IMR-90 (cell line): Measurements from ENCODE around the gene NME7. TPM values are rescaled to one million over a fixed set of nuclear protein-coding genes. Genes with fewer than 3 reads are reported as not detected.

Source experiments
- ATAC-seq: fragments of 200-7000 bp; cut with Tn5 transposase; 2 replicates; pipeline ENCODE4 v1.9.1; 2020; ENCODE audit warnings: low read depth, mild to moderate bottlenecking, moderate library complexity
- BruUV-seq: library from RNA; stranded (reverse); fragments of 400-500 nt; replicated peaks from 2 replicates; lab custom pipeline; 2021; lab: Mats Ljungman, UMichigan
- CTCF ChIA-PET: fragments of 300-600 bp; formaldehyde crosslinking; extraction: SDS; loops from one replicate; lab custom pipeline; 2021; ENCODE audit warnings: antibody characterized with exemption; lab: Yijun Ruan, JAX
- POLR2A ChIA-PET: fragments of 300-600 bp; sonication (Branson Sonifier 250); formaldehyde crosslinking; loops from one replicate; lab custom pipeline; 2022; ENCODE audit warnings: antibody characterized with exemption; ENCODE audit not compliant: unreplicated experiment; lab: Charles Lee
- DNase-seq: peaks from one replicate; pipeline ENCODE4 v3.0.0; 2013
- H2AFZ ChIP-seq: replicated peaks from 2 replicates; pipeline ENCODE3; 2013; ENCODE audit warnings: low read length, mild to moderate bottlenecking; ENCODE audit not compliant: poor library complexity
- H2AK5ac ChIP-seq: 2 replicates; pipeline ENCODE4 v1.6.1; 2013; ENCODE audit warnings: low read depth, low read length, inconsistent platforms
- H2AK9ac ChIP-seq: replicated peaks from 2 replicates; pipeline ENCODE3; 2013; ENCODE audit warnings: mild to moderate bottlenecking, low read depth, low read length, moderate library complexity; ENCODE audit not compliant: poor library complexity
- H2BK120ac ChIP-seq: 2 replicates; pipeline ENCODE4 v1.6.1; 2013; ENCODE audit warnings: low read depth, low read length, inconsistent platforms
- H2BK15ac ChIP-seq: 3 replicates; pipeline ENCODE4 v1.6.1; 2013; ENCODE audit warnings: low read depth, low read length, inconsistent platforms
- H2BK20ac ChIP-seq: 2 replicates; pipeline ENCODE4 v1.6.1; 2013; ENCODE audit warnings: low read depth, mild to moderate bottlenecking, inconsistent platforms, low read length, moderate library complexity
- H2BK5ac ChIP-seq: 2 replicates; pipeline ENCODE4 v1.6.1; 2013; ENCODE audit warnings: mild to moderate bottlenecking, low read depth, low read length, inconsistent platforms; ENCODE audit not compliant: poor library complexity, severe bottlenecking
- H3K14ac ChIP-seq: replicated peaks from 2 replicates; pipeline ENCODE4 v1.6.1; 2013; ENCODE audit warnings: low read depth, low read length, inconsistent platforms
- H3K18ac ChIP-seq: 2 replicates; pipeline ENCODE4 v1.6.1; 2013; ENCODE audit warnings: low read depth, low read length, control low read depth
- H3K23ac ChIP-seq: 2 replicates; pipeline ENCODE4 v1.6.1; 2013; ENCODE audit warnings: low read depth, low read length, inconsistent platforms
- H3K27ac ChIP-seq: 2 replicates; pipeline ENCODE4 v1.5.1; 2013; ENCODE audit warnings: mild to moderate bottlenecking, control low read depth, low read length; ENCODE audit not compliant: insufficient read depth
- H3K27me3 ChIP-seq: 2 replicates; pipeline ENCODE4 v1.6.1; 2013; ENCODE audit warnings: low read length; ENCODE audit not compliant: control insufficient read depth, insufficient read depth
- H3K36me3 ChIP-seq: 2 replicates; pipeline ENCODE4 v1.6.1; 2013; ENCODE audit warnings: low read length, mixed read lengths; ENCODE audit not compliant: control insufficient read depth, insufficient read depth
- H3K4ac ChIP-seq: 2 replicates; pipeline ENCODE4 v1.6.1; 2013; ENCODE audit warnings: low read depth, low read length, inconsistent platforms
- H3K4me1 ChIP-seq: 2 replicates; pipeline ENCODE4 v1.6.1; 2013; ENCODE audit warnings: low read length, mixed read lengths; ENCODE audit not compliant: control insufficient read depth, insufficient read depth
- H3K4me2 ChIP-seq: 2 replicates; pipeline ENCODE4 v1.6.1; 2013; ENCODE audit warnings: low read depth, mild to moderate bottlenecking, control low read depth, low read length, moderate library complexity
- H3K4me3 ChIP-seq: 2 replicates; pipeline ENCODE4 v1.5.1; 2013; ENCODE audit warnings: low read depth, mild to moderate bottlenecking, control low read depth, low read length, moderate library complexity; ENCODE audit not compliant: insufficient read depth
- H3K56ac ChIP-seq: 2 replicates; pipeline ENCODE4 v1.6.1; 2013; ENCODE audit warnings: low read length, inconsistent platforms; ENCODE audit not compliant: insufficient read depth; ENCODE audit errors: extremely low read depth
- H3K79me1 ChIP-seq, 2 experiments: 2 replicates each; pipeline ENCODE4 v1.6.1; 2013; ENCODE audit warnings: low read length in 2 of 2, inconsistent platforms in 1 of 2, low read depth in 1 of 2
- H3K9ac ChIP-seq: 2 replicates; pipeline ENCODE4 v1.6.1; 2013; ENCODE audit warnings: low read depth, low read length, control low read depth
- H3K9me1 ChIP-seq: 2 replicates; pipeline ENCODE4 v1.6.1; 2013; ENCODE audit warnings: low read length, inconsistent platforms; ENCODE audit not compliant: insufficient read depth
- H3K9me3 ChIP-seq: 2 replicates; pipeline ENCODE4 v1.6.1; 2013; ENCODE audit warnings: low read length; ENCODE audit not compliant: control insufficient read depth, insufficient read depth
- H4K20me1 ChIP-seq: 2 replicates; pipeline ENCODE4 v1.6.1; 2013; ENCODE audit warnings: low read length, inconsistent platforms; ENCODE audit not compliant: insufficient read depth
- H4K5ac ChIP-seq: 2 replicates; pipeline ENCODE4 v1.6.1; 2013; ENCODE audit warnings: mild to moderate bottlenecking, low read depth, low read length, control low read depth
- H4K8ac ChIP-seq, 2 experiments: 2 replicates each; pipeline ENCODE4 v1.6.1; 2013; ENCODE audit warnings: low read depth in 2 of 2, low read length in 2 of 2, control low read depth in 1 of 2, inconsistent platforms in 1 of 2
- H4K91ac ChIP-seq: 2 replicates; pipeline ENCODE4 v1.6.1; 2013; ENCODE audit warnings: low read depth, low read length, inconsistent platforms; ENCODE audit not compliant: insufficient read depth
- BHLHE40 ChIP-seq: fragments of 150-350 bp; IDR thresholded peaks from 2 replicates; pipeline ENCODE4 v1.6.1; 2016; ENCODE audit warnings: mild to moderate bottlenecking, low read depth, low read length
- CEBPB ChIP-seq: IDR thresholded peaks from 2 replicates; pipeline ENCODE4 v1.6.1; 2012; ENCODE audit warnings: low read depth, low read length, improper control_type of control experiment
- CHD1 ChIP-seq: IDR thresholded peaks from 2 replicates; pipeline ENCODE4 v1.6.1; 2012; ENCODE audit warnings: low read depth, low read length, improper control_type of control experiment
- FOS ChIP-seq: fragments of 150-350 bp; IDR thresholded peaks from 2 replicates; pipeline ENCODE4 v1.6.1; 2016; ENCODE audit warnings: low read depth, low read length
- MAFK ChIP-seq: IDR thresholded peaks from 2 replicates; pipeline ENCODE4 v1.6.1; 2012; ENCODE audit warnings: low read depth, low read length, improper control_type of control experiment
- MAZ ChIP-seq: IDR thresholded peaks from 2 replicates; pipeline ENCODE4 v1.6.1; 2012; ENCODE audit warnings: low read depth, mild to moderate bottlenecking, low read length, improper control_type of control experiment, moderate library complexity, borderline replicate concordance
- MXI1 ChIP-seq: IDR thresholded peaks from 2 replicates; pipeline ENCODE4 v1.6.1; 2012; ENCODE audit warnings: low read depth, mild to moderate bottlenecking, low read length, moderate library complexity, borderline replicate concordance
- NFE2L2 ChIP-seq: fragments of 150-350 bp; IDR thresholded peaks from 2 replicates; pipeline ENCODE4 v1.6.1; 2016; ENCODE audit warnings: low read depth, mild to moderate bottlenecking, low read length
- POLR2A ChIP-seq: IDR thresholded peaks from 2 replicates; pipeline ENCODE4 v1.6.1; 2012; ENCODE audit warnings: mild to moderate bottlenecking, low read depth, low read length
- RAD21 ChIP-seq: IDR thresholded peaks from 2 replicates; pipeline ENCODE4 v1.6.1; 2012; ENCODE audit warnings: low read length, improper control_type of control experiment
- RCOR1 ChIP-seq: IDR thresholded peaks from 2 replicates; pipeline ENCODE4 v1.6.1; 2012; ENCODE audit warnings: mild to moderate bottlenecking, low read length, improper control_type of control experiment; ENCODE audit not compliant: insufficient replicate concordance
- RFX5 ChIP-seq: IDR thresholded peaks from 2 replicates; pipeline ENCODE4 v1.8.0; 2012; ENCODE audit warnings: low read depth, mild to moderate bottlenecking, low read length, moderate library complexity
- SMC3 ChIP-seq: fragments of 150-350 bp; IDR thresholded peaks from 2 replicates; pipeline ENCODE4 v1.6.1; 2016; ENCODE audit warnings: low read depth, mild to moderate bottlenecking, antibody characterized with exemption, low read length, moderate library complexity
- WGBS, 2 experiments: methylation state at CpG; one replicate each; pipeline versions ENCODE4 v1.1.5 to v1.1.7; 2013; ENCODE audit warnings: missing lambda C conversion rate in 2 of 2; ENCODE audit not compliant: insufficient read length in 1 of 2; ENCODE audit errors: extremely low coverage in 2 of 2; 5-methylcytosine and 5-hydroxymethylcytosine counted together
- dilution Hi-C: fragments of 300-500 bp; cut with HindIII; formaldehyde crosslinking; loops from one replicate; pipeline ENCODE4 v1.14.3; 2018; ENCODE audit warnings: low sequenced_read_pairs; ENCODE audit not compliant: unreplicated experiment
- in situ Hi-C: fragments of 300-500 bp; cut with MboI; formaldehyde crosslinking; loops from 3 replicates; pipeline ENCODE4 v1.14.3; 2019; ENCODE audit warnings: low sequenced_read_pairs, inconsistent platforms, mixed read lengths
- intact Hi-C: fragments of 100-400 bp; cut with micrococcal nuclease; formaldehyde crosslinking; loops from 2 replicates; pipeline ENCODE4 v1.10.0; 2022
- polyA plus RNA-seq, 3 experiments: library from polyadenylated mRNA; depleted of rRNA; stranded (reverse); fragments of >200 nt; gene quantifications; 2 replicates each; pipeline ENCODE4 v1.2.3, GENCODE V29; 2012; ENCODE audit warnings: low replicate concordance in 1 of 3
- total RNA-seq: library from RNA; depleted of rRNA; stranded (reverse); fragments of >200 nt; gene quantifications from 2 replicates; pipeline ENCODE4 v1.2.3, GENCODE V29; 2012
- TF ChIP-seq, protein P1 (sequence below): fragments of 150-350 bp; IDR thresholded peaks from 2 replicates; pipeline ENCODE4 v1.6.1; 2016; ENCODE audit warnings: low read depth, mild to moderate bottlenecking, low read length, moderate library complexity, borderline replicate concordance
- TF ChIP-seq, protein P2 (sequence below): conservative IDR thresholded peaks from 2 replicates; pipeline ENCODE4 v1.5.1; 2012; ENCODE audit warnings: mild to moderate bottlenecking, low read depth, low read length, improper control_type of control experiment
- TF ChIP-seq, protein P3 (sequence below): fragments of 150-350 bp; IDR thresholded peaks from 2 replicates; pipeline ENCODE4 v1.6.1; 2017; ENCODE audit warnings: mild to moderate bottlenecking, antibody characterized with exemption, low read length, low read depth

Gene NME7
- total and polyA plus RNA-seq, 2 of the 4 experiments (the other 2 are of a cell fraction): 18.3 to 22.4 TPM

DNA sequence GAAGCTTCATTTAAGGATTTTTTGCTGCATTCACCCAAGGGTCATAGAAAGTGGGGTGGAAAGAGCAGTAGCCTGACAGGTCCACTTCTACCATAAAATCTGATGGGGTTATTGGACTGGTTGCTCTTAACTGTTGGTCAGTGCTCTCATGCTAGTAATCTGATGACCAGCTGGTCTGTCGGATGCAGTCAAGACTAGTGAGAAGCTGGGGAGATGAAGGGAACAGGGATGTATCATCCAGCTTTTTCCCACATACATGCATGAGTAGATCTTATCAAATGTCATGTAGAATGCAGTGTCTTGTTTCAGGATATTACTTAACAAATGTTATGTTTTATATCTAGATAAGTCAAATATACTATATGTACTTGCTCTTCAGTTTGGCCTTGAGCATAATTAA is 250.0 kb downstream of the NME7 start:
- Histone ChIP-seq H3K27ac (no peak overlapping the region), H3K14ac (peak overlapping the region; percentile 66), H2BK15ac (peak overlapping the region; percentile 71; the same call in 1 of the 3 replicates), H4K20me1 (no peaks in the 10 kb centered on the region), H3K4ac (peak overlapping the region; percentile 64), H3K4me2 (no peak overlapping the region), H3K23ac (peak overlapping the region; percentile 86), H2BK20ac (no peak overlapping the region), H2AK9ac (peak overlapping the region; percentile 34), H3K36me3 (no peaks in the 10 kb centered on the region; the same call in 1 of the 2 replicates), H3K9ac (no peak overlapping the region), H3K27me3 (no peaks in the 10 kb centered on the region), H3K18ac (0 out of 2 replicates have a peak overlapping the region, but pooled peaks have one; percentile 12), H4K5ac (peak overlapping the region; percentile 52; the same call in 1 of the 2 replicates), H3K4me1 (peaks cover 31% of the 10 kb centered on the region), H4K8ac (peak overlapping the region in 1 of 2 experiments; percentile 54; a peak in 1 of 4 replicates), H3K79me1 (peaks cover 16 to 60% of the 10 kb centered on the region in 2 experiments), H4K91ac (no peak overlapping the region; the same call in 1 of the 2 replicates), H2BK5ac (peak overlapping the region; percentile 62), H2AK5ac (peak overlapping the region; percentile 80), H3K9me3 (no peaks in the 10 kb centered on the region), H2BK120ac (peak overlapping the region; percentile 53; the same call in 1 of the 2 replicates), H3K56ac (no peak overlapping the region; the same call in 1 of the 2 replicates), H3K9me1 (peaks cover 29% of the 10 kb centered on the region), H3K4me3 (no peak overlapping the region), H2AFZ (no peak overlapping the region)
- TF ChIP-seq, protein P1, sequence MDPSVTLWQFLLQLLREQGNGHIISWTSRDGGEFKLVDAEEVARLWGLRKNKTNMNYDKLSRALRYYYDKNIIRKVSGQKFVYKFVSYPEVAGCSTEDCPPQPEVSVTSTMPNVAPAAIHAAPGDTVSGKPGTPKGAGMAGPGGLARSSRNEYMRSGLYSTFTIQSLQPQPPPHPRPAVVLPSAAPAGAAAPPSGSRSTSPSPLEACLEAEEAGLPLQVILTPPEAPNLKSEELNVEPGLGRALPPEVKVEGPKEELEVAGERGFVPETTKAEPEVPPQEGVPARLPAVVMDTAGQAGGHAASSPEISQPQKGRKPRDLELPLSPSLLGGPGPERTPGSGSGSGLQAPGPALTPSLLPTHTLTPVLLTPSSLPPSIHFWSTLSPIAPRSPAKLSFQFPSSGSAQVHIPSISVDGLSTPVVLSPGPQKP: no peak
- TF ChIP-seq, protein P2, sequence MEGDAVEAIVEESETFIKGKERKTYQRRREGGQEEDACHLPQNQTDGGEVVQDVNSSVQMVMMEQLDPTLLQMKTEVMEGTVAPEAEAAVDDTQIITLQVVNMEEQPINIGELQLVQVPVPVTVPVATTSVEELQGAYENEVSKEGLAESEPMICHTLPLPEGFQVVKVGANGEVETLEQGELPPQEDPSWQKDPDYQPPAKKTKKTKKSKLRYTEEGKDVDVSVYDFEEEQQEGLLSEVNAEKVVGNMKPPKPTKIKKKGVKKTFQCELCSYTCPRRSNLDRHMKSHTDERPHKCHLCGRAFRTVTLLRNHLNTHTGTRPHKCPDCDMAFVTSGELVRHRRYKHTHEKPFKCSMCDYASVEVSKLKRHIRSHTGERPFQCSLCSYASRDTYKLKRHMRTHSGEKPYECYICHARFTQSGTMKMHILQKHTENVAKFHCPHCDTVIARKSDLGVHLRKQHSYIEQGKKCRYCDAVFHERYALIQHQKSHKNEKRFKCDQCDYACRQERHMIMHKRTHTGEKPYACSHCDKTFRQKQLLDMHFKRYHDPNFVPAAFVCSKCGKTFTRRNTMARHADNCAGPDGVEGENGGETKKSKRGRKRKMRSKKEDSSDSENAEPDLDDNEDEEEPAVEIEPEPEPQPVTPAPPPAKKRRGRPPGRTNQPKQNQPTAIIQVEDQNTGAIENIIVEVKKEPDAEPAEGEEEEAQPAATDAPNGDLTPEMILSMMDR: no peak
- no peak for TF ChIP-seq RAD21
- no peak for TF ChIP-seq MAZ
- TF ChIP-seq NFE2L2: no peak
- TF ChIP-seq MXI1: no peak
- no peak for TF ChIP-seq RFX5
- TF ChIP-seq BHLHE40: no peak
- TF ChIP-seq MAFK: no peak
- no peak for TF ChIP-seq CEBPB
- TF ChIP-seq FOS: no peak
- TF ChIP-seq POLR2A: no peak
- TF ChIP-seq RCOR1: no peak
- TF ChIP-seq CHD1: no peak
- no peak for TF ChIP-seq SMC3
- TF ChIP-seq, protein P3, sequence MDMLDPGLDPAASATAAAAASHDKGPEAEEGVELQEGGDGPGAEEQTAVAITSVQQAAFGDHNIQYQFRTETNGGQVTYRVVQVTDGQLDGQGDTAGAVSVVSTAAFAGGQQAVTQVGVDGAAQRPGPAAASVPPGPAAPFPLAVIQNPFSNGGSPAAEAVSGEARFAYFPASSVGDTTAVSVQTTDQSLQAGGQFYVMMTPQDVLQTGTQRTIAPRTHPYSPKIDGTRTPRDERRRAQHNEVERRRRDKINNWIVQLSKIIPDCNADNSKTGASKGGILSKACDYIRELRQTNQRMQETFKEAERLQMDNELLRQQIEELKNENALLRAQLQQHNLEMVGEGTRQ: no peak
- ATAC-seq (no peak), DNase-seq (peak; percentile 72)
- dilution Hi-C loops: no loop called here
- ChIA-PET POLR2A (no interaction called here), CTCF (no interaction called here)
- in situ Hi-C loops: loop anchor here (5.0 to 25.0 kb wide), 4 partner anchors 250 to 1595 kb away; partner anchors contain the start of genes BLZF1, GPR161, NME7 and SLC19A2
- no TSS peak for BruUV-seq
- intact Hi-C loops: no loop called here
- no CpG with 5 or more reads among the region's 1 CpG for WGBS, 2 experiments
